Neuronal stem cell (in vitro differentiated cells): ENCODE measurements around the gene HES7.

Experiments used
- DNase-seq: peaks from one replicate; pipeline ENCODE4 v3.0.0-alpha.2; 2013; ENCODE audit warnings: low spot score
- H2AFZ ChIP-seq: one replicate; pipeline ENCODE4 v1.6.1; 2013; ENCODE audit warnings: mild to moderate bottlenecking, low read length, inconsistent platforms
- H2AK5ac ChIP-seq: 2 replicates; pipeline ENCODE4 v1.6.1; 2013; ENCODE audit warnings: low read depth, mild to moderate bottlenecking, inconsistent platforms, low read length, moderate library complexity, mixed read lengths
- H2BK120ac ChIP-seq: 2 replicates; pipeline ENCODE4 v1.6.1; 2013; ENCODE audit warnings: low read depth, mild to moderate bottlenecking, inconsistent platforms, low read length, moderate library complexity, mixed read lengths
- H2BK12ac ChIP-seq: one replicate; pipeline ENCODE4 v1.6.1; 2013; ENCODE audit warnings: low read length, inconsistent platforms
- H2BK15ac ChIP-seq: 2 replicates; pipeline ENCODE4 v1.6.1; 2013; ENCODE audit warnings: mild to moderate bottlenecking, low read length, inconsistent platforms, mixed read lengths
- H2BK5ac ChIP-seq: one replicate; pipeline ENCODE4 v1.6.1; 2013; ENCODE audit warnings: inconsistent platforms, mild to moderate bottlenecking, low read length, moderate library complexity
- H3K14ac ChIP-seq: one replicate; pipeline ENCODE4 v1.6.1; 2013; ENCODE audit warnings: low read length, inconsistent platforms
- H3K18ac ChIP-seq: 2 replicates; pipeline ENCODE4 v1.6.1; 2013; ENCODE audit warnings: low read length, inconsistent platforms
- H3K23ac ChIP-seq: 2 replicates; pipeline ENCODE4 v1.6.1; 2013; ENCODE audit warnings: low read depth, mild to moderate bottlenecking, mixed read lengths, low read length, inconsistent platforms; ENCODE audit not compliant: poor library complexity
- H3K27ac ChIP-seq: replicated peaks from 3 replicates; pipeline ENCODE4 v1.5.1; 2013; ENCODE audit warnings: low read length, inconsistent platforms
- H3K27me3 ChIP-seq, 3 experiments: 2 replicates each; pipeline ENCODE4 v1.6.1; 2013; ENCODE audit warnings: low read length in 3 of 3, mild to moderate bottlenecking in 2 of 3, inconsistent platforms in 1 of 3, low read depth in 1 of 3, mixed read lengths in 1 of 3, moderate library complexity in 1 of 3; ENCODE audit not compliant: control insufficient read depth in 3 of 3, insufficient read depth in 3 of 3
- H3K36me3 ChIP-seq, 2 donors: replicated peaks in 1 of 2; 2 replicates each; pipeline ENCODE4 v1.6.1; 2013; ENCODE audit warnings: low read length in 2 of 2; ENCODE audit not compliant: control insufficient read depth in 2 of 2, insufficient read depth in 2 of 2
- H3K4ac ChIP-seq: 2 replicates; pipeline ENCODE4 v1.6.1; 2013; ENCODE audit warnings: inconsistent platforms, mild to moderate bottlenecking, low read length, moderate library complexity
- H3K4me1 ChIP-seq, 2 donors: 1 replicate in 1 of 2; 2 replicates in 1 of 2; pipeline ENCODE4 v1.6.1; 2013; ENCODE audit warnings: low read length in 2 of 2, low read depth in 1 of 2; ENCODE audit not compliant: control insufficient read depth in 2 of 2, insufficient read depth in 1 of 2
- H3K4me2 ChIP-seq: one replicate; pipeline ENCODE4 v1.6.1; 2013; ENCODE audit warnings: mild to moderate bottlenecking, low read length, inconsistent platforms; ENCODE audit not compliant: insufficient read depth, poor library complexity, severe bottlenecking
- H3K4me3 ChIP-seq, 2 donors: 2 replicates each; pipeline ENCODE4 v1.5.1; 2013; ENCODE audit warnings: low read length in 2 of 2, mild to moderate bottlenecking in 2 of 2, inconsistent platforms in 1 of 2, moderate library complexity in 1 of 2
- H3K79me1 ChIP-seq: one replicate; pipeline ENCODE4 v1.6.1; 2013; ENCODE audit warnings: low read depth, mild to moderate bottlenecking, inconsistent platforms, low read length, moderate library complexity
- H3K9ac ChIP-seq: one replicate; pipeline ENCODE4 v1.6.1; 2013; ENCODE audit warnings: mild to moderate bottlenecking, low read depth, low read length, inconsistent platforms; ENCODE audit not compliant: poor library complexity
- H3K9me3 ChIP-seq, 2 donors: replicated peaks in 1 of 2; 2 replicates each; pipeline versions ENCODE3 to v1.6.1; 2013; ENCODE audit warnings: low read length in 2 of 2, mild to moderate bottlenecking in 2 of 2, inconsistent platforms in 1 of 2, low read depth in 1 of 2, mixed read lengths in 1 of 2, moderate library complexity in 1 of 2; ENCODE audit not compliant: control insufficient read depth in 2 of 2, insufficient read depth in 1 of 2
- H4K8ac ChIP-seq: one replicate; pipeline ENCODE4 v1.6.1; 2013; ENCODE audit warnings: low read depth, mild to moderate bottlenecking, inconsistent platforms, low read length, moderate library complexity
- H4K91ac ChIP-seq: one replicate; pipeline ENCODE4 v1.6.1; 2013; ENCODE audit warnings: low read length, low read depth, mild to moderate bottlenecking, inconsistent platforms; ENCODE audit not compliant: poor library complexity
- WGBS, 2 donors: extraction: QIAGEN DNeasy Blood & Tissue Kit; methylation state at CpG; one replicate each; pipeline ENCODE4 v1.1.7; 2013; ENCODE audit warnings: missing lambda C conversion rate in 2 of 2, mixed read lengths in 1 of 2; ENCODE audit not compliant: insufficient read length in 2 of 2, insufficient replicate concordance in 1 of 2; ENCODE audit errors: extremely low coverage in 2 of 2; 5-methylcytosine and 5-hydroxymethylcytosine counted together

HES7 gene

DNA sequence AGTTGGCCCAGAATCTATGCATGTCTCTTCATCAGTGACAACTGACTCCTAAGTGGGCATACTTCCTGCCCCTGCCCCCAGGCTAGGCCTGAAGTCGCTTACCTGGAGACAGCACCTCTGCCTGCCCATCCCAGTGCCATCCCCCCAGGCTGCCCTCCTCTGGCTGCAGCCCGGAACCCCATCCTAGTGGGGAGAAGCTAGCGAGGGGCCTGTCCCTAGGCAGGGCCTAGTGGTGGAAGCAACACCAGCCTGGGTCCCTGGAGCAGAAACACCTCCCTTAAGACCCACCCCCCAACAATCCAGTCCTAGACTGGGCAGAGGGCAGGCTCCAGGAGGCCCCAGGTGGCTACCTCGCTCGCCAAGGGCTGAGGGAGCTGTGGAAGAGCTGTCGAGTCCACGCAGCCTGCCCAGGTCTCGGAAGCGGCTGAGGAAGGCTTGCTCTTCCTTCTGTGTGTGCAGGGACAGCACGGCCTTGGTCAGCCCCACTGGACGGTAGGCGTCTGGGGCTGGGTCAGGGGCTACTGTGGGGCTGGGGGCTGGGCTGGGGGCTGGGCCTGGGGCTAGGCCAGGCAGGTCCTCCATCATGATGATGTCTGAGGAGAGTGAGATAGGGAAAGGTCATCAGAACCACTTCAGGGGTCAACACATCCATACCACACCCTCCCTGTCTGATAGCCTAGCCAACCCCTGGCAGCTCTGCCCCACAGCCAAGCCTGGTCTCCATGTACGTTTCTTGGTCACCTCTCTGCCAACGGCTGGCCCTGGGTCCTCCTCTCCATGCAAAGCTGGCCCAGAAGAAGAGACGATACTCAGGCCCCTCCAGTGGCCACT is 20.7 kb upstream of the HES7 start:
- Histone ChIP-seq H3K4me1 (peaks cover 0 to 2% of the 10 kb centered on the region in 2 donors), H2BK12ac (no peak overlapping the region), H4K91ac (no peak overlapping the region), H3K9ac (no peak overlapping the region), H4K8ac (no peak overlapping the region), H2BK5ac (peak overlapping the region; percentile 24), H2AFZ (no peak overlapping the region), H3K79me1 (peaks cover 6% of the 10 kb centered on the region), H3K36me3 (peaks cover 73 to 91% of the 10 kb centered on the region in 2 donors), H3K14ac (no peak overlapping the region), H3K4me3 (no peak overlapping the region), H3K9me3 (no peaks in the 10 kb centered on the region), H3K23ac (no peak overlapping the region), H3K18ac (no peak overlapping the region), H2BK120ac (no peak overlapping the region), H3K4ac (no peak overlapping the region), H3K27me3 (no peaks in the 10 kb centered on the region), H3K4me2 (no peak overlapping the region), H3K27ac (no peak overlapping the region), H2AK5ac (no peak overlapping the region), H2BK15ac (no peak overlapping the region)
- WGBS, 2 donors: no CpG with 5 or more reads among the region's 15 CpGs
- DNase-seq: no peak

DNA sequence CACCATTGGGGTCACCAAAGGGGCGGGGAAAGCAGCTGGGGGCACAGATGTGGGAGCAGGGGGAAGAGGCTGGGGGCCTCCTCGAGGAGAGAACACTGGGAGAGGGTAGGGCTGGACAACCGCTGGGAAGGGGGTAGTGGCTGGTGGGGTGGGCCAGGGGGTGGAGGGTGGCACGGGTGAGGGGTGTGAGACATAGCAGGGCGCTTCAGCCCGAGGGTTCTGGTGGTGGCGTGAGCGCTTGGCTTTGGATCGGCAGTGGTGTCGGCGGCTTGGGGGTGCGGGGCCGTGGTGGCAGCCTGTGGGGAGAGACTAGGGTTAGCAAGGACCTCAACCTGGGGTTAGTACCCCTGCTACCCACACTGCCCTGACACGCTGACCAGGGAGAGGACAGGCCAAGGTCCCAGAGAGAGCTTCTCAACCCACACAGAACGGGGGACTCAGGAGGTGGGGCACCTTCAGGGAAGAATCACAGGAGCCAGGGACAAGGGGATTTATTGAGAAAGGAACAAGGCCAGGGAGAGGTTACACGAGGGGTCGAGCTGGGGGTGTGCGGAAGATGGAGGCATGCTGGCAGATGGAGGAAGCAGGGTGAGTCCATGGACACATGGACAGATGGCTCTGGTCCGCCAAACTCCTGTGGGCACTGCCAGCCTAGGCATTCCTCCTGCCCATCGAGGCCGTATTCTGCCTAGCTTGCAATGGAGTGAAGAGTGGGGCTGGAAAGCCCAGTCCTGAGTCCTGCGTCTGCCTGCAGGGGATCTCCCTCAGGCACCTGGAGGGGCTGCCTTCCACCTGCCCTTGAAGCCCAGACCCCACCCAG is 19.9 kb upstream of the HES7 start:
- Histone ChIP-seq H2BK5ac (peak overlapping the region; percentile 24), H3K9me3 (no peaks in the 10 kb centered on the region), H3K27me3 (no peaks in the 10 kb centered on the region), H3K4me2 (no peak overlapping the region), H4K8ac (no peak overlapping the region), H3K14ac (no peak overlapping the region), H3K27ac (no peak overlapping the region), H3K4me1 (peaks cover 0 to 2% of the 10 kb centered on the region in 2 donors), H3K23ac (no peak overlapping the region), H2BK120ac (no peak overlapping the region), H2BK15ac (no peak overlapping the region), H2BK12ac (no peak overlapping the region), H2AK5ac (no peak overlapping the region), H3K18ac (no peak overlapping the region), H3K36me3 (peaks cover 67 to 85% of the 10 kb centered on the region in 2 donors), H4K91ac (no peak overlapping the region), H3K9ac (no peak overlapping the region), H2AFZ (no peak overlapping the region), H3K79me1 (peaks cover 6% of the 10 kb centered on the region), H3K4me3 (no peak overlapping the region), H3K4ac (no peak overlapping the region)
- no CpG with 5 or more reads among the region's 22 CpGs for WGBS, 2 donors
- DNase-seq: no peak

DNA sequence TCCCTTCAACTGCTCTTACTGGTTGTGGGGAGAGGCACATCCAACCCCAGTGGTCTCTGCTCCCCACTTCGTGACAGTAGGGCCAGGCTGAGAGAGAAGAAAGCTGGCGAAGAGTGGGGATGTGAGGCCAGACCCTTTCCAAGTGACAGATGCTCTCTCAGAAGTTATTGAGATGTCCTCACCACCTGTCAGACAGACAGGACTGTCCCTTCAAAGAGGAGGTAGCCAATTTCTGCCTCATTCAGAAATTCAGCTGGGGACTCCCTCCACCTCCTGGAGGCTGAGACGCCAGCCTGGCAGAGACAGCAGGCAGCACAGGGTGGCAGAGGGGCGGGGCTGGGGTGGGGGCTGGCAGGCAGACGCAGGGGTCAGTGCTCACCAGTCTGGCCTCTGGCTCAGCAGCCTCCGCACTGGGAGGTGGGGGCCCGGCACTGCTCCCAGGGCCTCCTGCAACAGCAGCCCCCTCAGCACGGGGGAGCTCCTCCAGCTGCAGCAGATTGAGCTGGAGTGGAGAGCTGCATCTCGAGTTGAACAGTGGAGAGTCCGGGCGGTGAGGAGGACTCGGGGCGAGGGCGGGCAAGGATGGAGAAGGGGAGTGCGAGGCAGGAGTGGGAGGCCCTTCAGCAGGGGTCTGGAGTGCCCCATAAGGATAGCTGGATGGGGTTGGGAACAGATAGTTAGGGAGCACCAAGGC is 19.1 kb upstream of the HES7 start:
- Histone ChIP-seq H2AK5ac (no peak overlapping the region), H2BK5ac (no peak overlapping the region), H3K4me2 (peak overlapping the region; percentile 2), H4K91ac (no peak overlapping the region), H2BK12ac (no peak overlapping the region), H3K36me3 (peaks cover 60 to 78% of the 10 kb centered on the region in 2 donors), H3K27me3 (no peaks in the 10 kb centered on the region), H4K8ac (no peak overlapping the region), H3K18ac (no peak overlapping the region), H3K4ac (no peak overlapping the region), H3K79me1 (peaks cover 6% of the 10 kb centered on the region), H3K27ac (no peak overlapping the region), H2BK15ac (no peak overlapping the region), H3K9me3 (no peaks in the 10 kb centered on the region), H3K14ac (no peak overlapping the region), H3K4me1 (peaks cover 0 to 2% of the 10 kb centered on the region in 2 donors), H2AFZ (no peak overlapping the region), H3K9ac (no peak overlapping the region), H3K23ac (no peak overlapping the region), H2BK120ac (no peak overlapping the region), H3K4me3 (no peak overlapping the region)
- DNase-seq: no peak
- no CpG with 5 or more reads among the region's 15 CpGs for WGBS, 2 donors
